GM12865 (cell line): ENCODE data around the gene PTMA.

Experiments used
- DNase-seq: peaks from one replicate; pipeline ENCODE4 v3.0.0; 2010; ENCODE audit warnings: low read depth
- H3K4me3 ChIP-seq: 2 replicates; pipeline ENCODE4 v1.5.1; 2011; ENCODE audit warnings: mild to moderate bottlenecking, low read depth, low read length, control low read depth
- TF ChIP-seq, protein P1 (sequence below): IDR thresholded peaks from 2 replicates; pipeline ENCODE4 v1.5.1; 2011; ENCODE audit warnings: low read length, control low read depth, low read depth, inconsistent platforms; ENCODE audit not compliant: insufficient read depth; ENCODE audit errors: missing control alignments

The PTMA gene

DNA sequence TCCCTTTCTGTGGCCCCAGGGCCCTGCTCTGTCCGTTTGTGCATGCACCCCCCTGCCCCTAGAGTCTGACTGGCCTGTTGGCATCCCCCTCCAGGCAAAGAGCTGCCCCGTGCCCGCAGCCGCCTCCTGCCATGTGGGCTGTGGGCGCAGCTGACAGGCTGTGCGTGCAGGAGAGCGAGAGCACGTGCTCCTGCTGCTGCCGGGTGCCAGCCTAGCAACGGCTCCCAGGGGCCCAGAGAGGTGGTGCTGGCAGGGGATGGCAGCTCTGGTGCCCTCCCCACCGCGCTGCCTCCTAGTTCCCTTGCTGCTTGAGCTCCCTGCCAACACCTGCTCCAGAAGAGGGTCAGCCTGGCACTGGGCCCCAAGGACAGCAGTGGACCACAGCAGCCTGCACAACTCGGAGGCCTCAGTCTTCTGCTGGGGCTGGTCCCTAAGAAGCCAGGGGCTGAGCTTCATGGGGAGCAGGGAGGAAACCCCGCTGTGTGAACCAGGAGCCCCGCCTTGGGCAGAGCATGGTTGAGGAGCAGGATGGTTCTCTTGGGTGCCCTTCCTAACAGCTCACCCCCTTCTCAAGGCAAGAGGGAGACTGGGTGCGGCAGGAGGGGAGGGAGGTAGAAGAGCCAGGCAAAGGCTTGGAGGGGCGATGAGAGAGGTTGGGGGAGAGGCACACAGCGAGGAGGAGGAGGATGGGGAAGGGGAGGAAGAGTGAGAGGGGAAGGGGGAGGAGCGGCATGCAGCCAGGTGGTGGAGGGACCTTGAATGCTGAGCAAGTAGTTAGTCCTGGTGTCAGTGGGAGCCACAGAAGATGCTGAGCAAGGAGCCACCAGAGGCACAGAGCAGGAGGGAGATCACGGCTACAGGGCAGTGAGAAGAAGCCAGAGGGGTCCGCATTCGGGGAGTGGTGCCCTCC, 23.8 kb upstream of the PTMA start:
- TF ChIP-seq, protein P1, sequence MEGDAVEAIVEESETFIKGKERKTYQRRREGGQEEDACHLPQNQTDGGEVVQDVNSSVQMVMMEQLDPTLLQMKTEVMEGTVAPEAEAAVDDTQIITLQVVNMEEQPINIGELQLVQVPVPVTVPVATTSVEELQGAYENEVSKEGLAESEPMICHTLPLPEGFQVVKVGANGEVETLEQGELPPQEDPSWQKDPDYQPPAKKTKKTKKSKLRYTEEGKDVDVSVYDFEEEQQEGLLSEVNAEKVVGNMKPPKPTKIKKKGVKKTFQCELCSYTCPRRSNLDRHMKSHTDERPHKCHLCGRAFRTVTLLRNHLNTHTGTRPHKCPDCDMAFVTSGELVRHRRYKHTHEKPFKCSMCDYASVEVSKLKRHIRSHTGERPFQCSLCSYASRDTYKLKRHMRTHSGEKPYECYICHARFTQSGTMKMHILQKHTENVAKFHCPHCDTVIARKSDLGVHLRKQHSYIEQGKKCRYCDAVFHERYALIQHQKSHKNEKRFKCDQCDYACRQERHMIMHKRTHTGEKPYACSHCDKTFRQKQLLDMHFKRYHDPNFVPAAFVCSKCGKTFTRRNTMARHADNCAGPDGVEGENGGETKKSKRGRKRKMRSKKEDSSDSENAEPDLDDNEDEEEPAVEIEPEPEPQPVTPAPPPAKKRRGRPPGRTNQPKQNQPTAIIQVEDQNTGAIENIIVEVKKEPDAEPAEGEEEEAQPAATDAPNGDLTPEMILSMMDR: no peak
- DNase-seq: no peak
- no peak overlapping the region for H3K4me3 ChIP-seq

DNA sequence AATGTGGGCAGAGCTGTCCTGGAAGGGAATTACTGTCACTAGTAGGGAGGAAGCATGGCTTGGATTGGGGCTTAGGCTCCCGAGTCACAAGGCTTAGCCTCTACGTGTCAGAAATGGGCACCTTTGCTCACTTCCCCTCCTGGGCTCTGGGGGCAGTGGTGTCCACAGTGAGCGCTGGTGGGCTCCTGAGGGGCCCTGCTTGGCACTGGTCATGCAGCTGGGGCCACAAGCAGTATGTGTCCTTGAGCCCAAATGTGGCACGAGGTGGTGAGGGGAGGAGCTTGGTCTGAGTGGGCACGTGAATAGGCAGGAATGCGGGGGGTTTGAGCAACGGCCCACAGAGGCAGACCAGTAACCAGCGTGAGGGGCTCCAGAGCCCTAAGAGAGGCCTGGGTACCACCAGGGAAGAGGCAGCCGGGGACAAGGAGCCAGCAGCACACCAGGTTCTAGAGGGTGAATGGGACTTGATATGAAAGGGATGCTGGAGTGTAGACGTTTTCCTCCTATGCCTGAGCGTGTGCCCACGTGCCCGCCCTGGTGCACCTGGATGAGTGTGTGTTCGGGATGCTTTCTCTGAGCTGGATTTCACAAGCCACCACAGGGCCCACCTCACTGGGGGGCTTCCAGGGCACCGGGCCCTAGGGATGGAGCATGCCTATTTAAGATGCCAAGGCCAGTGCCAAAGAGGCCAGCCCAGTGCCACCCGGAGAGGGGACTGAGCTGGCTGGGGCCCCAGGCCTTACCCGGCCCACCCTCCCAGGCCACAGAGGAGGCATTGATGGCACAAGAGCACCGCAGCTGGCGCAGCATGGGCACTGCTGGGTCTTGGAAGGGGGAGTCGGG, 22.8 kb upstream of the PTMA start:
- no peak for DNase-seq
- H3K4me3 ChIP-seq: no peak overlapping the region
- TF ChIP-seq, protein P1: peak; percentile 38

DNA sequence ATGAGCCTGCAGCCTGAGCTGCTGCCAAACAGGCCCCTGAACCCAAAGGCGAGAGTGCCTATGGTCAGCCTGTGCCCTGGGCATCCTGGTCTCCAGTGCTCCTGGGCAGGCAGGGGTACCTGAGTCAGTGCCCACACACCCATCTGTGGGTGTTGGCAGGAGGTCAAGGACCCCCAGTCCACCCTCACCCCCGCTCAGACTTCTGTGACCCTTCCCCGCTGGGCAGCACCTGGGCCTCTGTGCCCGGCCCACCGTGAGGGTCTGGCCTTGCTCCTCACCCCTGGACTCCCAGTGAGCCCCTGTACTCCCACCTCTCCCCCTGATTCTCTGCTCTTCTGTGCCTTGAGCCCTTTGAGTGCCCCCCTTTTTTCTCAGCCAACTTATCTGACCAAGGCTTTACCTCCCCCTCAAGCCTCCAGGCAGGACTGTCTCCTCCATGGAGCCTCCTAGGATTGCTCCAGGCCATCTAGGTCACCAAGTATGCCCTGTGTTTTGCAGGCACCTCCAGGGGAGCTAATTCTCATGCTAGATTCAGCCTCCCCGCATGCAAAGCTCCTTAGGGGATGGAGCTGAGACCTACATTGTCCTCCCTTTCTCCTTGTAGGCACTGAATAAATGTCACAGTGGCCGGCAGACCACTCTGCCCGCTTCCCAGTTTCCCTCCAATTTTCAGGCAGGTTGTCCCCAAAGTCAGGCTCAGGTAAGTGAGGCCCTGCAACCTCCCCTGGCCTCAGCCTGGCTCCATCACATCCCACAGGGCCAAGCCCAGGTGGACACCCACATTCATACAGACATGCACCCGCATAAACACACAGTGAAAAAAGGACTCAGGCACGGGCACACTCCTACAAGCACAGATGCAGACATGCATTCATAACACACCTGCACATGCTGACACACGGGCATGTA, 21.9 kb upstream of the PTMA start:
- no peak for DNase-seq
- H3K4me3 ChIP-seq: no peak overlapping the region
- TF ChIP-seq, protein P1: no peak

DNA sequence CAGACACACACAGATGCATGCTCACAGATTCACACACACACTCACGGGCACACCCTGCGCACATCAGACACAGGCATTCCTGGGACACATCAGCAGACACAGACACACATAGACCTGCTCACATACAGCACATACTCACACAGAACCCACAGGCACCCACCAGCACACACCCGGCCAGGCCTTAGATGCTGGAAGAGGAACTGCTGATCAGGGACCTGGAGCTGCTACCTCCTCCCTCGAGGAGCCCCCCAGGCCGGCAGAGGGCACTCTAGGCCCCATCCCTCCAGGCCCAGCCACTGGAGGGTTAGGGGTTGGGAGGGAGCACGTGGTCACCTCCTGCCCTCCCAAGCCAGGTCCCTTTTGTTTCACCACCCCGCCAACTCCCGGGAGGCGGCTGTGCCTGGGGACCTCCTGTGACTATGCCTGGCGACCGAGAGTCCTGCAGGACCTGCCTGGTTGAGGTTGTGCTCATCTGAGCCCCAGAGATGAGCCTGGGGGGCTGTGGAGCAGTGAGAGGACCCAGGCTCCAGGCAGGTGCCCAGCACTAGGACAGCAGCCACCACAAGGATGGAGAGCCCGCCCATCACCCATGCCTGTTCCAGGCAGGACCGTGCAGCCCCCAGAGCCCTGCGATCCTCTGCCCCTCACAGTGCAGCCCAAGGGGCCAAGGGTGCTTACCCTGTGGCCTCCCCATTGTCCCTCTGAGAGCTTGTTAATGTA, 21.0 kb upstream of the PTMA start:
- peak; percentile 71 for DNase-seq
- TF ChIP-seq, protein P1: peak; percentile 81
- no peak overlapping the region for H3K4me3 ChIP-seq

DNA sequence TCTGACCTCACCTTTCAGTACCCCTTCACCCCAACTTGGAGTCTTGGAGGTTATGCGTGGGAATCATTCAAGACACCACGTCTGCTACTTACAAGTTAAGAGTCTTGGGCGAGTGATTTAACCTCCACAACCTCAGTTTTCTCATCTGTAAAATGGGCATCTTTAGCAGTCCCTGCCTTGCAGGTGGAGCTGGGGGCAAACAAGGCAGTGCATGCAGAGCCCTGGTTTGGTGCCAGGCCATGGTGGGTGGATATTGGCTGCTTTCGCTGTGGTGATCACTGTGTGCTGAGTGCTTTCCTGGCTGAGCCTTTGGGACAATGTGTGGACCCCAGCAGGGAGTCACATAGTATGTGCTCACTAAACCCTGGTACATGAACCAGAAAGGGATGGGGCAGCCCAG, 20.4 kb upstream of the PTMA start:
- H3K4me3 ChIP-seq: no peak overlapping the region
- DNase-seq: no peak
- TF ChIP-seq, protein P1: no peak

DNA sequence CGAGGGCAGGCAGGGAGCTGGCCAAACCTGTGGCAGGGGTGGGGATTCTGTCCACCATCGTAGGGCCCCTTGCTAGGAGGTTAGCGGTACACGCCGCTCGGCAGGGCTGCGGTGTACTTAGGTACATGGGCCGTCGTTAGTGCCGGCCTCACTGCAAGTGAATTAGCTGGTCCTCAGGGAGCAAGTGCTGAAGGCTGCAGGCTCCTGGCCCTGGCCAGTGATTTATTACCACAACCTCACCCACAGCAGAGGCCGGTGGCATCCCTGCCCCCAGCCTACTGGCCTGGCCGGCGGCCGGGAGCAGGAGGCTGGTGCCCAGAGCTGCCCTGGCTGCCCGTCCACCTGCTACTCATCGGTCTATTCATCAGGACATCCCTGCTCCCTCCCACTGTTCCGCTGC, 19.6 kb upstream of the PTMA start:
- no peak for DNase-seq
- TF ChIP-seq, protein P1: no peak
- H3K4me3 ChIP-seq: no peak overlapping the region
